Right lobe of liver (tissue), 4 donors: ENCODE data around the gene CAPZB.

Experiments
- POLR2A ChIP-seq: fragments of 450-650 bp; IDR thresholded peaks from one replicate; pipeline ENCODE4 v1.6.1; 2017; ENCODE audit warnings: antibody characterized with exemption, mild to moderate bottlenecking
- TF ChIP-seq, protein P1 (sequence below), 4 donors: fragments of 200-600 bp in 3 of 4; fragments of 450-650 bp in 1 of 4; IDR thresholded peaks; one replicate each; pipeline versions ENCODE4 v1.5.1 to v1.8.0; 2016 to 2022; ENCODE audit warnings: antibody characterized with exemption in 4 of 4, mild to moderate bottlenecking in 2 of 4
- donor health status: DM: no; HTN: no; CAD: no.
- donor health status: DM: no; HTN: no; CAD: no.
- donor health status: DM: no; HTN: yes; CAD: no.

DNA sequence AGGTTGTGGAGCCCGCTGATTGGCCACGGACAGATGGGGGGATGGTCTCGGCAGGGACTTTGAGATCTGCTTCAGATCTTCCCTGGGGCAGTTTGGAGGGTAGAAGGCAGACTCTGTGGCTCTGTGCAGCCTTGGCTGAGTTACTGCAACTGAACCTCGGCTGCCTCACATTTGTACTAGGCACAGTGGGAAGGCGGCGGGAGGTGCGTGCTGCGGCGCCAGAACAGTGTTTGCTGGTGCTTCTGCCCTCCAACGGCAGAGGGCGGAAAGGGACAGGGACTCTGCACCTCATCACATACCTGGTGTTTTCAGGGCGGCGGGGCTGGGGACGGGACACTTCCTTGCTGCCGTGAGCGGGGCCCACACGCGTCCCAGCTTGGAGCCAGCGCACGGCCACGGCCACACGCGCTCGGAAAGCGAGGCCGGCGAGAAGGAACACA, 147.0 kb downstream of the CAPZB start:
- TF ChIP-seq POLR2A, result no peak
- TF ChIP-seq, protein P1, sequence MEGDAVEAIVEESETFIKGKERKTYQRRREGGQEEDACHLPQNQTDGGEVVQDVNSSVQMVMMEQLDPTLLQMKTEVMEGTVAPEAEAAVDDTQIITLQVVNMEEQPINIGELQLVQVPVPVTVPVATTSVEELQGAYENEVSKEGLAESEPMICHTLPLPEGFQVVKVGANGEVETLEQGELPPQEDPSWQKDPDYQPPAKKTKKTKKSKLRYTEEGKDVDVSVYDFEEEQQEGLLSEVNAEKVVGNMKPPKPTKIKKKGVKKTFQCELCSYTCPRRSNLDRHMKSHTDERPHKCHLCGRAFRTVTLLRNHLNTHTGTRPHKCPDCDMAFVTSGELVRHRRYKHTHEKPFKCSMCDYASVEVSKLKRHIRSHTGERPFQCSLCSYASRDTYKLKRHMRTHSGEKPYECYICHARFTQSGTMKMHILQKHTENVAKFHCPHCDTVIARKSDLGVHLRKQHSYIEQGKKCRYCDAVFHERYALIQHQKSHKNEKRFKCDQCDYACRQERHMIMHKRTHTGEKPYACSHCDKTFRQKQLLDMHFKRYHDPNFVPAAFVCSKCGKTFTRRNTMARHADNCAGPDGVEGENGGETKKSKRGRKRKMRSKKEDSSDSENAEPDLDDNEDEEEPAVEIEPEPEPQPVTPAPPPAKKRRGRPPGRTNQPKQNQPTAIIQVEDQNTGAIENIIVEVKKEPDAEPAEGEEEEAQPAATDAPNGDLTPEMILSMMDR (IDR thresholded peaks at IDR 0.05), result peak; percentile 38 to 65 (median 59)
